Stomach (tissue), 4 donors: ENCODE data around the gene EVC.

Experiments used
- EP300 ChIP-seq: sonication (generic); formaldehyde crosslinking; IDR thresholded peaks from one replicate; pipeline ENCODE4 v1.6.1; 2017; ENCODE audit warnings: antibody characterized with exemption
- POLR2A ChIP-seq, 4 donors: fragments of 450-650 bp; IDR thresholded peaks; one replicate each; pipeline ENCODE4 v1.6.1; 2016; ENCODE audit warnings: antibody characterized with exemption in 4 of 4, control low read depth in 2 of 4, mild to moderate bottlenecking in 1 of 4, moderate library complexity in 1 of 4
- POLR2AphosphoS5 ChIP-seq, 3 donors: sonication (generic); formaldehyde crosslinking; IDR thresholded peaks; one replicate each; pipeline ENCODE4 v1.6.1; 2016; ENCODE audit warnings: antibody characterized with exemption in 3 of 3
- TF ChIP-seq, protein P1 (sequence below), 7 experiments: fragments of 450-650 bp in 4 of 7; fragments of 200-600 bp in 3 of 7; sonication (generic) in 3 of 7; IDR thresholded peaks; one replicate each; pipeline ENCODE4 v1.5.1; 2016 to 2019; ENCODE audit warnings: antibody characterized with exemption in 7 of 7, control low read depth in 2 of 7, mild to moderate bottlenecking in 1 of 7

DNA sequence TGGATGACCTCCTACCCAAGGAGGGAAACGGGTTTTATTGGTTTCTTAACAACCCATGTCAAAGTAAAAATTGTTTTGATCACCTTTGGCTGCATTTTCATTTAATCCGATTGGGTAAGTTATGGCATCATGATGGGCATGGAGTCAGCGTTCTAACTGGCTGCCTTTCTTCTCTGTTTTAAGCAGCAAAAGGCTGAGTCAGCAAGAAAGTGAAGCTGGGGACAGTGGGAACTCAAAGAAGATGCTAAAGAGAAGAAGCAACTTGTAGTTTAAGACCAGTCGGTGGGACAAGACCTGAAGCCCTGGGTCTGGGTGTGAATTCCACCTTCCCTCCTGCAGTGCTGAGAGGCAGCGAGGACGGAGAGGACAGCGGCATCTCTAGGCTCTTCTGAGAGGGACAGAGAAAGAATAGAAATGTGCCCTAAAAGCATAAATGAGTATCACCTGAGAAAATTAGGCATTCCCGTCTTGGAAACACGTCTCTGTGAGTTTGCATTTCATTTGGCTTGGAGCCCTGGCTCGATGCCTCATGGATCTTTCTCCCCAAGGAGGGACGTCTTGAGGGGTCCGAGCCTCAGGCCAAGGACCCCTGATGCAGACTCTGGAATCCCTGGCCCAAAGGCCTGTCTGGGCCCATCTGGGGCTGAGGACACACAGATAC lies 99.9 kb downstream of the EVC start:
- TF ChIP-seq, protein P1, sequence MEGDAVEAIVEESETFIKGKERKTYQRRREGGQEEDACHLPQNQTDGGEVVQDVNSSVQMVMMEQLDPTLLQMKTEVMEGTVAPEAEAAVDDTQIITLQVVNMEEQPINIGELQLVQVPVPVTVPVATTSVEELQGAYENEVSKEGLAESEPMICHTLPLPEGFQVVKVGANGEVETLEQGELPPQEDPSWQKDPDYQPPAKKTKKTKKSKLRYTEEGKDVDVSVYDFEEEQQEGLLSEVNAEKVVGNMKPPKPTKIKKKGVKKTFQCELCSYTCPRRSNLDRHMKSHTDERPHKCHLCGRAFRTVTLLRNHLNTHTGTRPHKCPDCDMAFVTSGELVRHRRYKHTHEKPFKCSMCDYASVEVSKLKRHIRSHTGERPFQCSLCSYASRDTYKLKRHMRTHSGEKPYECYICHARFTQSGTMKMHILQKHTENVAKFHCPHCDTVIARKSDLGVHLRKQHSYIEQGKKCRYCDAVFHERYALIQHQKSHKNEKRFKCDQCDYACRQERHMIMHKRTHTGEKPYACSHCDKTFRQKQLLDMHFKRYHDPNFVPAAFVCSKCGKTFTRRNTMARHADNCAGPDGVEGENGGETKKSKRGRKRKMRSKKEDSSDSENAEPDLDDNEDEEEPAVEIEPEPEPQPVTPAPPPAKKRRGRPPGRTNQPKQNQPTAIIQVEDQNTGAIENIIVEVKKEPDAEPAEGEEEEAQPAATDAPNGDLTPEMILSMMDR (IDR thresholded peaks at IDR 0.05): no peak
- TF ChIP-seq POLR2A (IDR thresholded peaks at IDR 0.05): no peak
- TF ChIP-seq POLR2AphosphoS5 (IDR thresholded peaks at IDR 0.05): no peak
- no peak for TF ChIP-seq EP300
